Activated CD4-positive, CD25-positive, alpha-beta regulatory T cell treated with anti-CD3 and anti-CD28 coated beads, Interleukin-2, amount 50 U/mL, for 24 hours (primary cell): ENCODE results near the gene MYCL.
A peak's percentile ranks its signal among the peaks of the same experiment; 100 is the strongest.
"Not testable (repeated sequence)": the region's sequence is repeated elsewhere in the genome, so short reads cannot be mapped to it uniquely, and the experiment has no call there.

Experiments used
- ATAC-seq, 2 donors: fragments of 150-1000 bp; cut with Tn5 transposase; one replicate each; pipeline ENCODE4 v1.10.0; 2021; ENCODE audit warnings: mild to moderate bottlenecking in 1 of 2, moderate library complexity in 1 of 2

Gene MYCL

GRCh38 chr1:39917825-39918224, 16.1 kb upstream of the MYCL start:
- ATAC-seq, result no peak

- no peak for ATAC-seq
These were observed 13.9 kb upstream of the MYCL start for GRCh38 chr1:39915499-39916129.

- ATAC-seq, result not testable (repeated sequence)
These were observed 11.4 kb upstream of the MYCL start for GRCh38 chr1:39913136-39913535.

GRCh38 chr1:39910263-39910662, 8.5 kb upstream of the MYCL start:
- no peak for ATAC-seq

- ATAC-seq, result no peak
These were observed 6.8 kb upstream of the MYCL start for GRCh38 chr1:39908534-39908933.

- no peak for ATAC-seq
These were observed 6.1 kb upstream of the MYCL start for GRCh38 chr1:39907528-39908453.

- no peak for ATAC-seq
These were observed 3.5 kb upstream of the MYCL start for GRCh38 chr1:39905172-39905571.

- ATAC-seq, result no peak
These were observed 717 bp upstream of the MYCL start for GRCh38 chr1:39902460-39902807.

- peak in 1 of 2 donors; percentile 13 for ATAC-seq
These were observed 328 bp downstream of the MYCL start for GRCh38 chr1:39901464-39901713.

- no peak for ATAC-seq
These were observed 854 bp downstream of the MYCL start for GRCh38 chr1:39900662-39901463.

GRCh38 chr1:39899611-39900538, 1.8 kb downstream of the MYCL start:
- no peak for ATAC-seq

GRCh38 chr1:39898648-39899603, 2.8 kb downstream of the MYCL start:
- no peak for ATAC-seq

GRCh38 chr1:39898191-39898590, 3.5 kb downstream of the MYCL start:
- ATAC-seq, result no peak

GRCh38 chr1:39896909-39897685, 4.6 kb downstream of the MYCL start:
- no peak for ATAC-seq

GRCh38 chr1:39895731-39896480, 5.8 kb downstream of the MYCL start:
- no peak for ATAC-seq

GRCh38 chr1:39894884-39895495, 6.7 kb downstream of the MYCL start:
- ATAC-seq, result no peak

GRCh38 chr1:39892601-39893595, 8.8 kb downstream of the MYCL start:
- ATAC-seq, result no peak

- ATAC-seq, result no peak
These were observed 10.8 kb downstream of the MYCL start for GRCh38 chr1:39890880-39891279.
